Neural crest cell (in vitro differentiated cells): ENCODE data around the gene KCNA2. TPM values are rescaled to one million over a fixed set of nuclear protein-coding genes. Genes with fewer than 3 reads are reported as not detected.

ENCODE experiments used
- DNase-seq: peaks from one replicate; pipeline ENCODE4 v3.0.0; 2021; ENCODE audit warnings: low read depth, mixed read lengths, low spot score
- H3K27ac Mint-ChIP-seq: one replicate; pipeline ENCODE4 v1.8.0; 2021; ENCODE audit warnings: mild to moderate bottlenecking, mixed read lengths; ENCODE audit not compliant: unreplicated experiment
- H3K27me3 Mint-ChIP-seq: 2 replicates; pipeline ENCODE4 v1.8.0; 2021; ENCODE audit warnings: low read depth, mild to moderate bottlenecking, mixed read lengths
- H3K36me3 Mint-ChIP-seq: 2 replicates; pipeline ENCODE4 v1.8.0; 2021; ENCODE audit warnings: low read depth, mild to moderate bottlenecking, mixed read lengths
- H3K4me1 Mint-ChIP-seq: 2 replicates; pipeline ENCODE4 v1.8.0; 2021; ENCODE audit warnings: mixed read lengths
- H3K4me3 Mint-ChIP-seq: one replicate; pipeline ENCODE4 v1.8.0; 2021; ENCODE audit warnings: mild to moderate bottlenecking, mixed read lengths
- H3K9me3 Mint-ChIP-seq: 2 replicates; pipeline ENCODE4 v1.8.0; 2021; ENCODE audit warnings: mixed read lengths
- CTCF ChIP-seq: fragments of 200-600 bp; sonication (generic); conservative IDR thresholded peaks from 2 replicates; pipeline ENCODE4 v1.5.0; 2021; ENCODE audit warnings: antibody characterized with exemption, mild to moderate bottlenecking
- total RNA-seq: library from RNA; stranded (reverse); gene quantifications from 2 replicates; pipeline ENCODE4 v1.2.1, GENCODE V29; 2021

The KCNA2 gene
- total RNA-seq, 1 donor from 2014 or later, result 2.5 TPM

- H3K9me3 Mint-ChIP-seq, result no peaks in the 10 kb centered on the region
- no peak for DNase-seq
- no peak for TF ChIP-seq CTCF
- H3K27ac Mint-ChIP-seq, result no peak overlapping the region
- no peak overlapping the region for H3K4me3 Mint-ChIP-seq
- no peaks in the 10 kb centered on the region for H3K36me3 Mint-ChIP-seq
- H3K27me3 Mint-ChIP-seq, result peaks cover 10% of the 10 kb centered on the region
- H3K4me1 Mint-ChIP-seq, result peaks cover 10% of the 10 kb centered on the region
Measured at GRCh38 chr1:110600716-110601115, 5.4 kb downstream of the KCNA2 start.

- Mint-ChIP-seq H3K4me1 (peaks cover 4% of the 10 kb centered on the region), H3K9me3 (no peaks in the 10 kb centered on the region), H3K27me3 (peaks cover 4% of the 10 kb centered on the region), H3K4me3 (no peak overlapping the region), H3K36me3 (no peaks in the 10 kb centered on the region), H3K27ac (no peak overlapping the region)
- no peak for DNase-seq
- TF ChIP-seq CTCF, result no peak
Measured at GRCh38 chr1:110597966-110598365, 8.2 kb downstream of the KCNA2 start.

DNA sequence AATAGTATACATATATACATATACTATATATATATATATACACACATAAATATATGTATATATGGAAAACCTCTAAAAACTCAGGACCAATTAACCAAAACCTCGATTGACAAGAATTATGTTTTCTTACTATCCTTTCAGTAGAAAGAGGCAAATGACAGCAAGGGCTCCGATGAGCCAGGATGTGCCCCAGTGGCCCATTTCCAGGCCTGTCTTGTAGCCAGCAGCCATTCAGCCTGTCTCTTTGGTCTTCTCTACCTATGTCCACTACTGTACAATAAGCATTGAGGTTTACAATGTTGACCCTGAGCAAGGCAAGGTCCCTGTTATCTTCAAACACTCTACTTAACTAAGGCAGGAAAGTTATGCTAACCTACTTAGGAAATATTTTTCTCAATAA lies 9.8 kb downstream of the KCNA2 start:
- Mint-ChIP-seq H3K36me3 (no peaks in the 10 kb centered on the region), H3K9me3 (no peaks in the 10 kb centered on the region), H3K27me3 (peaks cover 4% of the 10 kb centered on the region), H3K4me3 (no peak overlapping the region), H3K27ac (no peak overlapping the region), H3K4me1 (peaks cover 4% of the 10 kb centered on the region)
- no peak for DNase-seq
- no peak for TF ChIP-seq CTCF

DNA sequence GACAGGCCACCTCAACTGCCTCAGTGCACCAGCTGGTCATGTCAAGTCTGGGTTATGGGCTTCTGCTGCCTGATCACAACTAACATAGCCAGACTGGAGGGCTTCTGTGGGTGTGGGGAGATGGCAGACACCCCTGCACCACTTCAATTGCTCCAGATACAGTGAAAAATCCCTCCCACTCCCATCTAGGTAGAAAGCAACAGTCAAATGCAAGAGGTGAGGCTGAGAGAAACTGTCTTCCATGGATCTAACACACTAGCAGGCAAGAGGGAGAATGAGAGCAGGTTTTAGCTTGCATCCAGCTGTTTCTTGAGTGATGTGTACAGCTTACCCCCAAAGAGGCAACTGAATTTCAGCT lies 10.8 kb downstream of the KCNA2 start:
- no peak for TF ChIP-seq CTCF
- no peak for DNase-seq
- Mint-ChIP-seq H3K36me3 (no peaks in the 10 kb centered on the region), H3K4me3 (no peak overlapping the region), H3K9me3 (no peaks in the 10 kb centered on the region), H3K4me1 (peaks cover 4% of the 10 kb centered on the region), H3K27me3 (peaks cover 4% of the 10 kb centered on the region), H3K27ac (no peak overlapping the region)

GRCh38 chr1:110594456-110595352 lies 11.5 kb downstream of the KCNA2 start:
- H3K27ac Mint-ChIP-seq, result no peak overlapping the region
- peaks cover 4% of the 10 kb centered on the region for H3K27me3 Mint-ChIP-seq
- H3K9me3 Mint-ChIP-seq, result no peaks in the 10 kb centered on the region
- H3K4me3 Mint-ChIP-seq, result no peak overlapping the region
- DNase-seq, result no peak
- no peak for TF ChIP-seq CTCF
- H3K36me3 Mint-ChIP-seq, result no peaks in the 10 kb centered on the region
- peaks cover 4% of the 10 kb centered on the region for H3K4me1 Mint-ChIP-seq
